Measurements from ENCODE around the gene SCYL1.

SCYL1 gene

DNA sequence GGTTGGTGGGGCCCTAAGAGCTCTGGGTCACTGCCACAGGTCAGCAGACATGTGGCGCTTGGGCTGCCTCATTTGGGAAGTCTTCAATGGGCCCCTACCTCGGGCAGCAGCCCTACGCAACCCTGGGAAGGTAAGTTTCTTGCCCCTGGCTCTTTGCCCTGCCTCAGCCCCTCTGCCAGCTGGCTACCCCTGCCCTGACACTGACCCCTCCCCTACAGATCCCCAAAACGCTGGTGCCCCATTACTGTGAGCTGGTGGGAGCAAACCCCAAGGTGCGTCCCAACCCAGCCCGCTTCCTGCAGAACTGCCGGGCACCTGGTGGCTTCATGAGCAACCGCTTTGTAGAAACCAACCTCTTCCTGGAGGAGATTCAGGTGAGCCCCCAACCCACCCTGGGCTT lies 1.9 kb downstream of the SCYL1 start:
- no peak for DNase-seq
- H3K4me3 ChIP-seq (ENCODE audit: low read depth, low read length), result no peak overlapping the region

DNA sequence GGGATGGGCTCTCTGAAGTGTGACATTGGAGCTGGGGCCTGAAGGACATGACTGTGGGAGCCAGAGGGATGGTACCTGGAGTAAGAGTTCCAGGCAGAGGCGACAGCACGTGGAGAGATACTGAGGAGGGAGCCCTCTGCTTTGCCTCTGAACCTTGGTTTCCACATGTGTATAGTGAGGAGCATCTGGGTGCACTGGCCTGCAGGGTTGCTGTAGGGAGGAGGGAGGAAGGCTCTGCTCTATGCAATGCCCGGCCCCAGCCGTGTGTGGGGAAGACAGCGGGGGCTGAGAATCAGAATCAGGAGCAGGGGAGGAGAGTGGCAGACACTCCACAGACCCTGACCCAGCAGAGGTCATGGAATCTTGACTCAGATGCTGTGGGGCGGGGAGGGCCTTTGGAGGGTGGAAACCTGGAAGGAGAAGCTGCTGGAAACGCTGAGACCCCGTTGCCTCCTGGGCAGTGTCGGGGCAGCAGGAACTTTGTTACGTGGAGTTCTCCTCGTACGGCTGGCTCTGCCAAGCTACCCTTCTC lies 4.0 kb downstream of the SCYL1 start:
- TF ChIP-seq, protein P1, sequence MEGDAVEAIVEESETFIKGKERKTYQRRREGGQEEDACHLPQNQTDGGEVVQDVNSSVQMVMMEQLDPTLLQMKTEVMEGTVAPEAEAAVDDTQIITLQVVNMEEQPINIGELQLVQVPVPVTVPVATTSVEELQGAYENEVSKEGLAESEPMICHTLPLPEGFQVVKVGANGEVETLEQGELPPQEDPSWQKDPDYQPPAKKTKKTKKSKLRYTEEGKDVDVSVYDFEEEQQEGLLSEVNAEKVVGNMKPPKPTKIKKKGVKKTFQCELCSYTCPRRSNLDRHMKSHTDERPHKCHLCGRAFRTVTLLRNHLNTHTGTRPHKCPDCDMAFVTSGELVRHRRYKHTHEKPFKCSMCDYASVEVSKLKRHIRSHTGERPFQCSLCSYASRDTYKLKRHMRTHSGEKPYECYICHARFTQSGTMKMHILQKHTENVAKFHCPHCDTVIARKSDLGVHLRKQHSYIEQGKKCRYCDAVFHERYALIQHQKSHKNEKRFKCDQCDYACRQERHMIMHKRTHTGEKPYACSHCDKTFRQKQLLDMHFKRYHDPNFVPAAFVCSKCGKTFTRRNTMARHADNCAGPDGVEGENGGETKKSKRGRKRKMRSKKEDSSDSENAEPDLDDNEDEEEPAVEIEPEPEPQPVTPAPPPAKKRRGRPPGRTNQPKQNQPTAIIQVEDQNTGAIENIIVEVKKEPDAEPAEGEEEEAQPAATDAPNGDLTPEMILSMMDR (IDR thresholded peaks at IDR 0.05; ENCODE audit: low read depth, low read length), result no peak

More for the DNA sequence above, 1.9 kb downstream of the SCYL1 start:
- TF ChIP-seq, protein P1 (IDR thresholded peaks at IDR 0.05; ENCODE audit: low read depth, low read length), result no peak
- Histone ChIP-seq H3K9me3 (no peaks in the 10 kb centered on the region), H3K36me3 (no peaks in the 10 kb centered on the region), H3K27me3 (no peaks in the 10 kb centered on the region), H3K4me1 (no peaks in the 10 kb centered on the region)

DNA sequence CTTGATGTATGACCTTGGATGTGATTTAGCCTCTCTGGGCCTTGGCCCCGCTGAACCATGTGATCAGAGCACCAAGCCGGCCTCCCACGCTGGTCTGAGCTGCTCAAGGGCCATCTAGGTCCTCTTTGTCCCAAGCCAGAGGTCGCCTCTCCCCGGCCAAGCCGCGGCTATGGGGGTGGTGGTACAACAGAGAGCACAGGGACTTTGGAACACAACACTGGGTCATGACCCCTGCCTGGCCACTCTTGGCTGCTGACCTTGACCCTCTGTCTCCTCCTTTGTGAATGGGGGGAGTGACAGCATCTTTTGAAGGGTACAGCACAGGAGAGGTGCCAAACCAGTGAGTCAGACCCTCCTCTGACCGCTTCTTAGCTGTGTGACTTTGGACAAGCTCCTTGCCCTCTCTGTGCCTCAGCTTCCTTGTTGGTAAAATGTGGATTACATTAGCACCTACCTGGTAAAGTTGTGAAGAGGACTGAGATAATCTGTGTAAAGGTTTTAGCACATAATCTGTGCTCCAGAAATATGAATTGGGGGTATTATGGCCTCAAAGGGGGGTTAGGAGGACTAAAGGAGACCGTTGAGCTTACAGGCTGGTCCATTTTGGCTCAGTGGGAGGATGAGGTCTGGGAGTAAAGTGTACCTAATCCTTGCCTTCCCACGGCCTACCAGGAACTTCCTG lies 4.7 kb downstream of the SCYL1 start:
- DNase-seq, result no peak
- TF ChIP-seq, protein P1 (IDR thresholded peaks at IDR 0.05; ENCODE audit: low read depth, low read length), result no peak
- H3K4me3 ChIP-seq (ENCODE audit: low read depth, low read length), result no peak overlapping the region
- H3K9me3 ChIP-seq, result no peaks in the 10 kb centered on the region
- no peaks in the 10 kb centered on the region for H3K4me1 ChIP-seq
- H3K27me3 ChIP-seq, result no peaks in the 10 kb centered on the region
- H3K36me3 ChIP-seq, result no peaks in the 10 kb centered on the region

More for the DNA sequence above, 4.0 kb downstream of the SCYL1 start:
- Histone ChIP-seq H3K4me3 (ENCODE audit: low read depth, low read length) (no peak overlapping the region), H3K36me3 (no peaks in the 10 kb centered on the region), H3K4me1 (no peaks in the 10 kb centered on the region), H3K27me3 (no peaks in the 10 kb centered on the region), H3K9me3 (no peaks in the 10 kb centered on the region)
- no peak for DNase-seq

DNA sequence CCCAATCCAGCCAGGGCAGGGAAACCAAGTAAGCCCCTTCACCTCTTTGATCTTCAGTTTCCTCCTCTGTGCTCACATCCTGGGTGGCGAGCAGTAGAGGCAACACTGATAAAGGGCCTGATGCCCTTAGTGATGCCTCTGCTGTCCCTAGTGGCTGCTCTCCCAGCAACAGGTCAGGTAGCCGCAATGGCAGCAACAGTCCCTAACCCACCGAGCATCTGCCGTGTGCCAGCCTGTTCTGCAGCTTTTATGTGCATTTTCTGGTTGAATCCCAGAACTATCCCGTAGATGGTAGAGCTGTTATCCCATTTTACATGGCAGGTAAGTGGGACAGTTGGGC lies 5.2 kb downstream of the SCYL1 start:
- Histone ChIP-seq H3K9me3 (no peaks in the 10 kb centered on the region), H3K4me1 (no peaks in the 10 kb centered on the region), H3K36me3 (no peaks in the 10 kb centered on the region), H3K27me3 (no peaks in the 10 kb centered on the region), H3K4me3 (ENCODE audit: low read depth, low read length) (no peak overlapping the region)
- TF ChIP-seq, protein P1 (IDR thresholded peaks at IDR 0.05; ENCODE audit: low read depth, low read length), result no peak
- no peak for DNase-seq

DNA sequence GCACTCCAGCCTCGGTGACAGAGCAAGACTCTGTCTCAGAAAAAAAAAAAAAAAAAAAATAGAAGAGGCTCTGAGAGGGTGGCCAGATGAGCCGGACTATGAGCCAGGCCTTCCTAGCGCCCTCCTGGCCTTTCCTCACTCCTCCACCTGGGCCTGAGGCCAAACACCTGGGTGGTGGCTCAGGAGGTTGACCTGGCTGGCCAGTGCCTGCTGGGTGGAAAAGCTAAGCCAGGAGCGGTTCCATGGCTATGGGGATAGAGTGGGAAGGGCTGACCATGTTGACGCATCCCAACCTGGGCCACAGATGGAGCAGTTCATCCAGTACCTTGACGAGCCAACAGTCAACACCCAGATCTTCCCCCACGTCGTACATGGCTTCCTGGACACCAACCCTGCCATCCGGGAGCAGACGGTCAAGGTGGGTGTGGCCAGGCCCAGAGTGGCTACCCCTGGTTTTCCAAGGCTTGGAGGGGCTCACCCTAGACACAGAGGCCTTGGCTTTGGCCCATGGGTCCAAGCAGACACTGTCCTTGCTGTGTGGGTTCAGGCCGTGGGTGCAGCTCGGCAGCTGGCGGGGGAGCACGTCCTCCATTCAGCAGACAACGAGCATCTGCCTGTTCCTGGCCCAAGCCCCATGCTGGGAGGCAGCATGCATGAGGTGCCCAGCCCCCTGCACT lies 7.6 kb downstream of the SCYL1 start:
- Histone ChIP-seq H3K27me3 (no peaks in the 10 kb centered on the region), H3K4me1 (no peaks in the 10 kb centered on the region), H3K9me3 (no peaks in the 10 kb centered on the region), H3K4me3 (ENCODE audit: low read depth, low read length) (no peak overlapping the region), H3K36me3 (no peaks in the 10 kb centered on the region)
- TF ChIP-seq, protein P1 (IDR thresholded peaks at IDR 0.05; ENCODE audit: low read depth, low read length), result no peak
- DNase-seq, result no peak

DNA sequence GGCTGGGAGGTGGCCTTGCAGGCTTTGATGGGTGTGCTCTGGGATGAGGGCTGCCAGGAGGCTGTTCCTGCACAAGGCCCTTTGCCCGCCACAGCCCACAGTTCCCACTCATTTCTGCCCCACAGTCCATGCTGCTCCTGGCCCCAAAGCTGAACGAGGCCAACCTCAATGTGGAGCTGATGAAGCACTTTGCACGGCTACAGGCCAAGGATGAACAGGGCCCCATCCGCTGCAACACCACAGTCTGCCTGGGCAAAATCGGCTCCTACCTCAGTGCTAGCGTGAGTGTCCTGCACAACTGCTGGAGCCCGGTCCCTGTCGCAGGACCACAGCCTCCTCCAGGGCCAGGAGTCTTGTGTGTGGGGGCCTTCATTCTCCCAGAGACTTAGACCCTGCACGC lies 10.2 kb downstream of the SCYL1 start:
- H3K9me3 ChIP-seq, result no peaks in the 10 kb centered on the region
- TF ChIP-seq, protein P1 (IDR thresholded peaks at IDR 0.05; ENCODE audit: low read depth, low read length), result no peak
- DNase-seq, result no peak
- H3K4me1 ChIP-seq, result no peaks in the 10 kb centered on the region
- H3K36me3 ChIP-seq, result no peaks in the 10 kb centered on the region
- H3K4me3 ChIP-seq (ENCODE audit: low read depth, low read length), result no peak overlapping the region
- no peaks in the 10 kb centered on the region for H3K27me3 ChIP-seq

Data from BE2C (cell line).